MCF 10A (cell line): ENCODE results near the gene PRKAA2. TPM values are rescaled to one million over a fixed set of nuclear protein-coding genes. Genes with fewer than 3 reads are reported as not detected.

Experiments used
- BruUV-seq: library from RNA; stranded (reverse); fragments of 400-500 nt; replicated peaks from 2 replicates; lab custom pipeline; 2021; lab: Mats Ljungman, UMichigan
- CTCF ChIA-PET: fragments of 300-600 bp; sonication (Branson Sonifier 250); formaldehyde crosslinking; extraction: SDS; loops from one replicate; lab custom pipeline; 2021; ENCODE audit warnings: antibody characterized with exemption, inconsistent platforms; lab: Yijun Ruan, JAX
- POLR2A ChIA-PET: fragments of 300-600, 350-650 bp; sonication (Branson Sonifier 250); formaldehyde crosslinking; extraction: SDS; loops from one replicate; lab custom pipeline; 2020; ENCODE audit warnings: antibody characterized with exemption, inconsistent platforms; lab: Yijun Ruan, JAX
- DNase-seq: peaks from one replicate; pipeline ENCODE4 v3.0.0-alpha.2; 2018; ENCODE audit not compliant: unreplicated experiment
- H3K27ac Mint-ChIP-seq: one replicate; pipeline ENCODE4 v1.8.0; 2022; ENCODE audit warnings: mild to moderate bottlenecking, low read depth, mixed read lengths; ENCODE audit not compliant: unreplicated experiment
- H3K27me3 Mint-ChIP-seq: one replicate; pipeline ENCODE4 v1.8.0; 2022; ENCODE audit warnings: mixed read lengths; ENCODE audit not compliant: insufficient read depth, unreplicated experiment
- H3K36me3 Mint-ChIP-seq: one replicate; pipeline ENCODE4 v1.8.0; 2022; ENCODE audit warnings: mild to moderate bottlenecking, moderate library complexity, mixed read lengths; ENCODE audit not compliant: insufficient read depth, unreplicated experiment
- H3K4me1 Mint-ChIP-seq: one replicate; pipeline ENCODE4 v1.8.0; 2022; ENCODE audit warnings: mixed read lengths; ENCODE audit not compliant: insufficient read depth, unreplicated experiment
- H3K4me3 Mint-ChIP-seq: one replicate; pipeline ENCODE4 v1.8.0; 2022; ENCODE audit warnings: mild to moderate bottlenecking, moderate library complexity, mixed read lengths; ENCODE audit not compliant: unreplicated experiment
- H3K9me3 Mint-ChIP-seq: one replicate; pipeline ENCODE4 v1.8.0; 2022; ENCODE audit warnings: mixed read lengths; ENCODE audit not compliant: unreplicated experiment
- CTCF ChIP-seq: fragments of 200-600 bp; IDR thresholded peaks from one replicate; pipeline ENCODE4 v1.8.0; 2022; ENCODE audit warnings: antibody characterized with exemption, mild to moderate bottlenecking; ENCODE audit not compliant: unreplicated experiment
- intact Hi-C: fragments of 100-400 bp; cut with micrococcal nuclease; formaldehyde crosslinking; loops from 2 replicates; pipeline ENCODE4 v1.14.1; 2022
- total RNA-seq: library from RNA; stranded (reverse); gene quantifications from 2 replicates; pipeline ENCODE4 v1.2.3, GENCODE V29; 2022

PRKAA2 gene
- total RNA-seq, 1 experiment from 2014 or later = 0.72 TPM

DNA sequence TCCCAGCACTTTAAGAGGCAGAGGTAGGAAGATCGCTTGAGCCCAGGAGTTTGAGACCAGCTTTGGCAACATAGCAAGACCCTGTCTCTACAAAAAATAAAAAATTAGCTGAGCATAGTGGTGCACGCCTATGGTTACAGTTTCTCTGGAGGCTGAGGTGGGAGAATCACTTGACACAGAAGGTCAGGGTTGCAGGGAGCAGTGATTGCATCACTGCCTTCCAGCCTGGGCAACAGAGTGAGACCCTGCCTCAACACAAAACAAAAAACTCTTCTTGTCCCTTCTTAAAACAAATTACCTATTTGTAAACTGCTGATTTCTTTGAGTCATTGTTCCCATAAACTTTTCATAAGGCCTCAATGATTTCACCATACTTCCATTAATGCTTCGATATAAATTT lies 18.7 kb downstream of the PRKAA2 start:
- intact Hi-C loops = no loop called here
- Mint-ChIP-seq H3K36me3 (no peaks in the 10 kb centered on the region), H3K4me3 (no peak overlapping the region), H3K27me3 (no peaks in the 10 kb centered on the region), H3K9me3 (no peaks in the 10 kb centered on the region), H3K27ac (no peak overlapping the region), H3K4me1 (no peaks in the 10 kb centered on the region)
- no peak for DNase-seq
- POLR2A ChIA-PET = interaction anchor here (0.5 kb wide), 1 partner anchor 17 kb away, joined by 4 read pairs; no protein-coding TSS in a partner anchor
- no TSS peak for BruUV-seq
- CTCF ChIA-PET = interaction anchor here (1.4 kb wide), 1 partner anchor 10 kb away, joined by 4 read pairs; no protein-coding TSS in a partner anchor
- TF ChIP-seq CTCF = no peak

DNA sequence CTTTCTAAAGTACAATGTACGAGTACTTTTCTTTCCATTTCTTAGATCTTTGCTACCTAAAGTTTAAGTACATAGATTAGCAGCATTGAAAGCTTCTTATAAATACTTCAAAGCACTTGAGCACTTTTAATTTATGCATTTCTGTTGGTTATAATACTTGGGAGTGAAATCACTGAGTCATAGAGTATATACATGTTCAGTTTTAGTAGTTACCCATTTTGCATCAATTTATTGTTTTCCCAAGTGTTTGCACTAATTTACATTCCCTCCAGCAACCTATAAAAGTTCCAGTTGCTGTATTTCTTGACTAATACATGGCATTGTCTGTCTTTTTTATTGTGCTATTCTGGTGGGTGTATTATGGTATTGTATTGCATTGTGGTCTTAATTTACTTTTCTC lies 20.3 kb downstream of the PRKAA2 start:
- Mint-ChIP-seq H3K4me1 (no peaks in the 10 kb centered on the region), H3K27ac (no peak overlapping the region), H3K4me3 (no peak overlapping the region), H3K27me3 (no peaks in the 10 kb centered on the region), H3K36me3 (no peaks in the 10 kb centered on the region), H3K9me3 (no peaks in the 10 kb centered on the region)
- no peak for TF ChIP-seq CTCF
- intact Hi-C loops = no loop called here
- ChIA-PET POLR2A (no interaction called here), CTCF (interaction anchor here (0.6 to 0.8 kb wide), 3 partner anchors 17 to 1382 kb away, joined by 3 to 4 read pairs (median 3); partner anchors contain the start of gene PLPP3)
- no peak for DNase-seq
- BruUV-seq = no TSS peak

DNA sequence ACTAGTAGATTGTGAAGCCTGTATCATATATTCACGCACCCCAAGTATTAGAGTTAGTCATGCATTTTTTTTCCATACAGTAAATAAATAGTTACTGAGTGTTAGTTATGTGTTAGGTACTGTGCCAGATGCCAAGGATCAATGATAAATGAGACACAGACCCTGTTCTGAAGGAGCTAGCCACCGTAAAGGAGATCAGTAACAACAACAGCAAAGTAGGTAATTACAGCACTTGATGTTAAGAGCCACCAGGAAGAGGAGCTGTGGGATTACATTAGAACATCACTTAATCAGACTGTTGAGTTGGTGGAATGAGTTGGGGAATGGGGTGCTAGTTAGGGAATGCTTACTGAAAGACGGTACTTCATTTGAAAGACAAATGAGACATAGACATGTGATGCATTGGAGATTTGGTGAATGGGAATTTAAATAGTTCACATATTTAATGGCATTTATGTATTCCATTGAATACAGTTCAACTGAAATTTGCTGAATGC lies 21.0 kb downstream of the PRKAA2 start:
- H3K9me3 Mint-ChIP-seq = no peaks in the 10 kb centered on the region
- intact Hi-C loops = no loop called here

DNA sequence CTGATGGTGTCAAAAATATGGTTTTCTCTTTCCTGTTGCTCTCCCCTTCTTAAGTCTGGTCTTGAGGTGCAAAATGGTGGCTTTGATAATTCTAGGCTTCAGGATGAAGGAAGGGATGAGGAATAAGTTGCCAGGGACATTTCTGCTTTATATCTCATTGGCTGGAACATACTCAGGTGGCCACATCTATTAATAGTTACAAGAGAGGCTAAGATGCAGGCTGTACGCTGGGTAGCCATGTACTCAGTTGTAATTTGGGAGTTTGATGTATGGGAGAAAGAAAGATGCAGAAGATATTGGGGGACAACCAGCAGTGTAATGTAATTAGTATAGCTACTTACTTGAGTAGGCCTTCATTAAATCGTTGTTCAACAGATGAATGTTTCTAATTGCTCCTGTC lies 25.2 kb downstream of the PRKAA2 start:
- BruUV-seq = no TSS peak
- TF ChIP-seq CTCF = no peak
- H3K36me3 Mint-ChIP-seq = no peaks in the 10 kb centered on the region
- H3K27me3 Mint-ChIP-seq = no peaks in the 10 kb centered on the region
- CTCF ChIA-PET = no interaction called here
- DNase-seq = no peak
- no peaks in the 10 kb centered on the region for H3K9me3 Mint-ChIP-seq
- no peak overlapping the region for H3K4me3 Mint-ChIP-seq
- POLR2A ChIA-PET = no interaction called here
- no peak overlapping the region for H3K27ac Mint-ChIP-seq
- no peaks in the 10 kb centered on the region for H3K4me1 Mint-ChIP-seq
- intact Hi-C loops = no loop called here

More for the DNA sequence above, 21.0 kb downstream of the PRKAA2 start:
- no peak for TF ChIP-seq CTCF
- Mint-ChIP-seq H3K27ac (no peak overlapping the region), H3K36me3 (no peaks in the 10 kb centered on the region), H3K27me3 (no peaks in the 10 kb centered on the region), H3K4me1 (no peaks in the 10 kb centered on the region), H3K4me3 (no peak overlapping the region)
- BruUV-seq = no TSS peak
- DNase-seq = no peak
- ChIA-PET CTCF (no interaction called here), POLR2A (no interaction called here)
